K562 (cell line): ENCODE data around the gene ANKRD65. TPM values are rescaled to one million over a fixed set of nuclear protein-coding genes. Genes with fewer than 3 reads are reported as not detected.

ENCODE experiments used
- BCLAF1 ChIP-seq, 2 experiments: fragments of 450-650 bp in 1 of 2; IDR thresholded peaks; 2 replicates each; pipeline ENCODE4 v1.6.1; 2011 to 2017; ENCODE audit warnings: low read depth in 2 of 2, antibody characterized with exemption in 1 of 2, borderline replicate concordance in 1 of 2, low read length in 1 of 2, mild to moderate bottlenecking in 1 of 2, mixed read lengths in 1 of 2; ENCODE audit not compliant: control insufficient read depth in 1 of 2
- CBX2 ChIP-seq: fragments of 200-600 bp; sonication (generic); IDR thresholded peaks from one replicate; pipeline ENCODE4 v1.6.1; 2012; ENCODE audit warnings: mild to moderate bottlenecking, low read length, inconsistent platforms; ENCODE audit not compliant: insufficient read depth, poor library complexity, severe bottlenecking
- CBX3 ChIP-seq, 2 experiments: IDR thresholded peaks; 1 replicate in 1 of 2; 2 replicates in 1 of 2; pipeline ENCODE4 v1.6.1; 2012; ENCODE audit warnings: inconsistent platforms in 2 of 2, low read length in 2 of 2, borderline replicate concordance in 1 of 2, control low read depth in 1 of 2
- CHD2 ChIP-seq: IDR thresholded peaks from 2 replicates; pipeline ENCODE4 v1.6.1; 2011; ENCODE audit warnings: low read depth, low read length
- CHD4 ChIP-seq: fragments of 200-600 bp; sonication (generic); IDR thresholded peaks from 3 replicates; pipeline ENCODE4 v1.6.1; 2012; ENCODE audit warnings: low read depth, mild to moderate bottlenecking, mixed read lengths, low read length, inconsistent platforms; ENCODE audit not compliant: insufficient read depth, insufficient replicate concordance, poor library complexity, severe bottlenecking
- CREB1 ChIP-seq, 2 experiments: sonication (generic) in 1 of 2; formaldehyde crosslinking in 1 of 2; IDR thresholded peaks; 2 replicates each; pipeline versions ENCODE4 v1.6.1 to v1.8.0; 2012 to 2022; ENCODE audit warnings: inconsistent platforms in 1 of 2, mild to moderate bottlenecking in 1 of 2, missing genetic modification reagents in 1 of 2, moderate library complexity in 1 of 2
- CTCF ChIP-seq, 3 experiments: IDR thresholded peaks in 2 of 3; conservative IDR thresholded peaks in 1 of 3; 2 replicates each; pipeline ENCODE4 v1.5.1; 2011 to 2012; ENCODE audit warnings: low read length in 3 of 3, mild to moderate bottlenecking in 3 of 3, control low read depth in 2 of 3, improper control_type of control experiment in 1 of 3, inconsistent platforms in 1 of 3, low read depth in 1 of 3, mixed read lengths in 1 of 3, moderate library complexity in 1 of 3; ENCODE audit not compliant: insufficient read depth in 2 of 3
- EGR1 ChIP-seq: fragments of 450-650 bp; conservative IDR thresholded peaks from 2 replicates; pipeline ENCODE4 v1.6.1; 2017; ENCODE audit warnings: mild to moderate bottlenecking
- FUS ChIP-seq: fragments of 200-400 bp; formaldehyde crosslinking; optimal IDR thresholded peaks from 2 replicates; pipeline ENCODE3; 2017; ENCODE audit warnings: low read depth, low read length
- GABPB1 ChIP-seq: sonication (generic); formaldehyde crosslinking; IDR thresholded peaks from 2 replicates; pipeline ENCODE4 v1.8.0; 2022; ENCODE audit warnings: mild to moderate bottlenecking, missing genetic modification reagents
- HNRNPUL1 ChIP-seq: fragments of 200-400 bp; formaldehyde crosslinking; IDR thresholded peaks from 2 replicates; pipeline ENCODE4 v1.6.1; 2017; ENCODE audit warnings: low read length
- PHF8 ChIP-seq: fragments of 200-600 bp; sonication (generic); IDR thresholded peaks from 2 replicates; pipeline ENCODE4 v1.6.1; 2012; ENCODE audit warnings: mixed run types, mild to moderate bottlenecking, inconsistent platforms, low read length, moderate library complexity, borderline replicate concordance
- POLR3A ChIP-seq: IDR thresholded peaks from 2 replicates; pipeline ENCODE4 v1.6.1; 2011; ENCODE audit warnings: borderline replicate concordance, mild to moderate bottlenecking, moderate library complexity; ENCODE audit not compliant: insufficient read length, insufficient read depth; ENCODE audit errors: extremely low read depth
- SAFB2 ChIP-seq: fragments of 200-400 bp; formaldehyde crosslinking; IDR thresholded peaks from 2 replicates; pipeline ENCODE4 v1.6.1; 2018; ENCODE audit warnings: borderline replicate concordance, low read length, low read depth, moderate library complexity; ENCODE audit not compliant: severe bottlenecking
- STAT6 ChIP-seq: sonication (generic); formaldehyde crosslinking; IDR thresholded peaks from 2 replicates; pipeline ENCODE4 v1.8.1; 2023; ENCODE audit warnings: mild to moderate bottlenecking, missing genetic modification reagents
- TCF7 ChIP-seq: sonication (generic); IDR thresholded peaks from 2 replicates; pipeline ENCODE4 v1.6.1; 2016; ENCODE audit warnings: antibody characterized with exemption, borderline replicate concordance
- TCFL5 ChIP-seq: fragments of 250-450 bp; sonication (Bioruptor Pico); conservative IDR thresholded peaks from 2 replicates; pipeline ENCODE4 v1.6.1; 2021; ENCODE audit warnings: mild to moderate bottlenecking, moderate library complexity, matching md5 sums
- XRCC5 ChIP-seq: fragments of 200-400 bp; formaldehyde crosslinking; IDR thresholded peaks from 2 replicates; pipeline ENCODE4 v1.6.1; 2017; ENCODE audit warnings: low read depth, mild to moderate bottlenecking, low read length
- ZNF24 ChIP-seq: fragments of 450-650 bp; IDR thresholded peaks from 2 replicates; pipeline ENCODE4 v1.6.1; 2016
- polyA plus RNA-seq, 8 experiments: library from polyadenylated mRNA; depleted of rRNA in 4 of 8; stranded (reverse) in 5 of 8; unstranded in 3 of 8; fragments of >200 nt; fragmentation: Nextera tagmentation in 2 of 8; fragmentation: Illumina TruSeq in 1 of 8; extraction: Ambion mirVana in 2 of 8; extraction: Trizol in 1 of 8; gene quantifications; 2 replicates each; pipeline versions ENCODE4 v1.2.1 to v1.2.3, GENCODE V29; 2011 to 2014; ENCODE audit warnings: inconsistent platforms in 1 of 8, missing spikeins in 1 of 8
- total RNA-seq, 7 experiments: library from RNA; depleted of rRNA in 6 of 7; stranded (reverse); fragments of >200 nt in 6 of 7; fragmentation: Illumina TruSeq in 2 of 7; extraction: Trizol in 2 of 7; gene quantifications; 2 replicates each; pipeline versions ENCODE4 v1.2.1 to v1.2.3, GENCODE V29; 2011 to 2021; ENCODE audit warnings: low replicate concordance in 1 of 7

The ANKRD65 gene
- total and polyA plus RNA-seq, 9 of the 15 experiments (the other 6 are each of a cell fraction or from before 2014, with no cell fraction given), result not detected

GRCh38 chr1:1399187-1399871, 21.7 kb downstream of the ANKRD65 start, which contains the start of gene CCNL2 (continued):
- TF ChIP-seq STAT6 (CRISPR knock-in tag) (peak; percentile 71; the same call in 1 of the 2 replicates), ZNF24 (0 out of 2 replicates have a peak, but pooled peaks have one; percentile 9), TCF7 (peak; percentile 61; the same call in 1 of the 2 replicates), CTCF (IDR thresholded peaks at IDR 0.05 in 2 of 3, conservative IDR thresholded peaks at IDR 0.05 in 1 of 3; ENCODE audit: insufficient read depth in 2 of 3, low read depth in 1 of 3, low read length in 3 of 3) (peak; percentile 67 to 76 (median 71)), FUS (peak; percentile 98), HNRNPUL1 (no peak), XRCC5 (0 out of 2 replicates have a peak, but pooled peaks have one; percentile 10), CHD4 (no peak), CBX2 (no peak), PHF8 (peak; percentile 93; the same call in 1 of the 2 replicates), BCLAF1 (IDR thresholded peaks at IDR 0.05; ENCODE audit: borderline replicate concordance in 1 of 2, control insufficient read depth in 1 of 2, low read depth in 2 of 2, low read length in 1 of 2) (no peak), CREB1 (IDR thresholded peaks at IDR 0.05) (peak; percentile 96), CREB1 (CRISPR knock-in tag; IDR thresholded peaks at IDR 0.05) (peak; percentile 97), CHD2 (peak; percentile 91), SAFB2 (no peak), POLR3A (no peak), CBX3 (IDR thresholded peaks at IDR 0.05; ENCODE audit: borderline replicate concordance in 1 of 2, low read length in 2 of 2) (peak in 1 of 2 experiments; percentile 68; a peak in 1 of 3 replicates), GABPB1 (peak; percentile 97), TCFL5 (no peak), EGR1 (peak; percentile 75)
